ENCODE data around the gene WTAP.
"Not testable (repeated sequence)": the region's sequence is repeated elsewhere in the genome, so short reads cannot be mapped to it uniquely, and the experiment has no call there.

The WTAP gene

GRCh38 chr6:159693894-159694545 is 33.3 kb upstream of the WTAP start:
- DNase-seq = no peak

GRCh38 chr6:159695984-159696383 is 31.3 kb upstream of the WTAP start:
- DNase-seq = no peak

GRCh38 chr6:159700970-159701369 is 26.3 kb upstream of the WTAP start:
- no peak for DNase-seq

DNA sequence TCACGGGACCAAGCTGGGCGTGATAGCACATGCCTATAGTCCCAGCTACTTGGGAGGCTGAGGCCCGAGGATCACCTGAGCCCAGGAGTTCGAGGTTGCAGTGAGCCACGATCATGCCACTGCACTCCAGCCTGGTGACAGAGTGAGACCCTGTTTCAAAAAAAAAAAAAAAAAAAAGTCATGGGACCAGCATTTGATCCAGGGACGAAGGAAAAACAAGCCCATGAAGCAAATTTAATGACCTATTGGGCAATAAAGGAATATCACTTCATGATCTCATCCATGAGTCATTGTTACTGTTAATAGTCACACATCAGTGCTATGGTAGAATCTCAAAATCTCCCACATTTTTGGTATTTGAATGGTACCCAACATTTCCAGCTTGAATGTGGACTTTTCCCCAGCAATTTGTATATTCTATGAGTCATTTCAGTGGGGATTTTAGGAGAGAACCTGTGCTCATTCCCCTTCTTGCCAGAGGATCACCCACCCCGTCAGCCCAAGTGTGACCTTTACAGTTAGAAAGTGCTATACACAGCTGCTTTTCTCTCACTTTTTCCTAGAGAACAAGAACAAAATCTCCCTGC is 25.8 kb upstream of the WTAP start:
- no peak for DNase-seq

DNA sequence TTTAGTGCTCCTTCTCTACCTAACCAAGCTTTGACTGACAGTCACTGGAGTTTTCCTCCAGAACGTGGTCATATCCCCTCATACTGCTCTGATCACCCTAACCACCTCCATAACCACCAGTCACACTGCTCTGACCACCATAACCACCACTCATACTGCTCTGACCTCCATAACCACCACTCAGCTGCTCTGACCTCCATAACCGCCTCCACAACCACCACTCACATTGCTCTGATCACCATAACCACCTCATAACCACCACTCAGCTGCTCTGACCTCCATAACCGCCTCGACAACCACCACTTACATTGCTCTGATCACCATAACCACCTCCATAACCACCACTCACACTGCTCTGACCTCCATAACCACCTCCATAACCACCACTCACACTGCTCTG is 16.7 kb upstream of the WTAP start:
- DNase-seq = not testable (repeated sequence)

- DNase-seq = not testable (repeated sequence)
Observed at GRCh38 chr6:159712389-159712788, 14.9 kb upstream of the WTAP start.

DNA sequence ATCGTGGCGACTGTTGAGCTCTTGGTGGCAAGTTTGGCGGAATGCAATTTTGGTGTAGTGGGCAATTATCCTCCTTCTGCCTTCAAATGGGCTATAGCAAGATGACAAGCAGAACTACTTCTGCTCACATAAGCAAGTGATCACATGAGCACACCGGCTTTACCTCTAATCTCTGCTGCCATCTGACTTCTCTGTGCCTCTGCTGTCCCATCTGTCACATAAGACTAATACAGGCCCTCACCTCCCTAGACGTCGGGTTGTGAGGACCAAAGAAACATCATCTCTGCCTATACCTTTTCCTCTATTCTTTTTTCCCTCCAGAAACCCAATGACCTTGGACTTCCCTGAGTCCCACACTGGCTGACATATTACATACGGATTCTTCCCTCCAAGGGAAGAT is 13.3 kb upstream of the WTAP start:
- no peak for DNase-seq

DNA sequence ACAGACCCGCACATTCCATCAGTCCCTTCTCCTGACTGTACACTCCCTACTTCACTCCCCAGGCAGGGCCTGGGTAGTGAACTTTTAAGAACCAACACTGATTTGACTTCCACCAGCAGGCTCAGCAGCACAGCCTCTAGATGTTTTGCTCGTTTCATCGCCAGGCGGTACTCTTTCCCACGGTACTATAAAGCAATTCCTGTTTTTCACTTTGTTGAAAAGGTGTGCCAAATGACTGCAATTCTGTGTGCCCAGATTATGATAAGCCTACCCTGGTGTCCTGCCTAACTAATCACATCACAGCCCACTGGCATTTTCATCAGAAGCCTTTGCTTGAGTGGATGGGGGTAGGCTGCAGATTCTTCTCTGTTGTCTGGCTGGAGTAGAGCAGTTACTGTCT is 12.9 kb upstream of the WTAP start:
- no peak for DNase-seq

GRCh38 chr6:159715166-159715565 is 12.1 kb upstream of the WTAP start:
- no peak for DNase-seq

DNA sequence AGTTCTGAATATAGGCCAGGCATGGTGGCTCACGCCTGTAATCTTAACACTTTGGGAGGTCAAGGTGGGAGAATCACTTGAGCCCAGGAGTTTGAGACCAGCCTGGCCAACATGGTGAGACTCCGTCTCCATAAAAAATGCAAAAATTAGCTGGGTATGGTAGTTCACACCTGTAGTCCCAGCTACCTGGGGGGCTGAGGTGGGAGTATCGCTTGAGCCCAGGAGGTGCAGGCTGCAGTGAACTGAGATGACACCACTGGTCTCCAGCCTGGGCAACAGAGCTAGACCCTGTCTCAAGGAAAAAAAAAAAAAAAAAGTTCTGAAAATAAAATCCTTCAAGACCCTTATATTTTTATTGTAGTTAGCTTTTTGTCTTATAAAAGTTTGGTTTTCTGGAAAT is 11.7 kb upstream of the WTAP start:
- no peak for DNase-seq

DNA sequence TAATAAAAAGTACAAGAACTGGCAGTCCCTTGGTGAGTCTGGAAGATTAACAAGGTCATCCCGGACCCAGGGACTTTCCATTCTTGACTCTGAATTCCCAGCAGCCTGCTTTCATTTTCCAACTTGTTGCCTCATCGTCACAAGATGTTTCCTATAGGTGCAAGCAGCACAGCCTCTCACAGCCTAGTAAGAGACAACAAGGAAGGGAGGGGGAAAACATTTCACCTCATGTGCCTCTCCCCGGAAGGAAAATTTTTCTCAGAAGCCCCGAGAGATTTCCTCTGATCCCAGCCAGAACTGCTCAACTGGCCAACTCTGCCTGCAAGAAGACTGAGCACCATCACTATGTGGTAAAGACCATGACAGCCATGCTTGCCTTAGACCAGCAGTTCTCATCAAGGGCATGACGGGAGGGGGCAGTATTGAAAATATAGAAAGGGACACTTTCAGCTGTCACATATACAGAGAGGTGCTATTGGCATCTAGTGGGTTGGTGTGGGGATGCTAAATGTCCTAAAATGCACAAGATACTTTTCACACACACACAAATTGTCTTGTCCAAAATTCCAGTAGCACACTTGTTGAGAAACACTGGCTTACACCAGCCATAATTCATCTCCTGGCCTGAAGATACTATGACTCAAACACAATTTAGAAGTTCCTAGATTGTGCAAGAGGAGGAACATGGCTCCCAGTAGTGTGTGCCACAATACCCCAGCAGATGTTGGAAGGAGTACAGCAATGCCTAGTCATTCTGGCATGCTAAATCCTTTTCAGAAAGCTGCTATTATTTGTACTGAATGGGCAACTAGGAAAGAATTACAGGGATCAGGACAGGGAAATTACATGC is 10.8 kb upstream of the WTAP start:
- DNase-seq = no peak

- no peak for DNase-seq
Observed at GRCh38 chr6:159718634-159719033, 8.7 kb upstream of the WTAP start.

- no peak for DNase-seq
Observed at GRCh38 chr6:159719287-159719686, 8.0 kb upstream of the WTAP start.

GRCh38 chr6:159720708-159721107 is 6.6 kb upstream of the WTAP start:
- DNase-seq = no peak

DNA sequence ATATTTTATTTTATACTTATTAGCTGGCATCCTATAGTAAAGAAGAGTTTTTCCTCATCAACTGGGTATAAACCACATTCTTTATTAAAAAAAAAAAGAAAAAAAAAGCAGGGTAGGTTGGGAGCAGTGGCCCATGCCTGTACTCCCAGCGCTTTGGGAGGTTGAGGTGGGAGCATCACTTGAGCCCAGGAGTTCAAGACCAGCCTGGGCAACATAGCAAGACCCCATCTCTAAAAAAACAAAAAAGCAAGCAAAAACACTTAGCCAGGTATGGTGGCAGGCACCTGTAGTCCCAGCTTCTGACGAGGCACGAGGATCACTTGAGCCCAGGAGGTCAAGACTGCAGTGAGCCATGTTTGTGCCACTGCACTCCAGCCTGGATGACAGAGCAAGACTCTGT is 5.3 kb upstream of the WTAP start:
- DNase-seq = not testable (repeated sequence)

- no peak for DNase-seq
Observed at GRCh38 chr6:159722655-159723054, 4.7 kb upstream of the WTAP start.

- no peak for DNase-seq
Observed at GRCh38 chr6:159723259-159723658, 4.0 kb upstream of the WTAP start.

DNA sequence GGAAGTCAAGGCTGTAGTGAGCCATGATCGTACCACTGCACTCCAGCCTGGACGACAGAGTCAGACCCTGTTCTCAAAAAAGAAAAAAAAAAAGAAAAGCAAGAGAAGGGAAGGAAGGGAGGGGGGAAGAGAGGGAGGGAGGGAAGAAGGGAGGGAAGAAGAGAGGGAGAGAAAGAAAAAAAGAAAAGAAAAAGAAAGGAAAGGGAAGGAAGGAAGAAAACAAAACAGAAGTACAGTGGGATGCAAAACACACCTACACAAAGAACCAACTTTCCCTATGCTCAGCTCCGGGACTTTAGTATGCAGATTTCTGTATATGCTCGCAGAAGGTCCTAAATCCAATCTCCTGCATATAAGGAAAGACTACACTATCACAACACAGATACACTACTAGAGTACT is 2.5 kb upstream of the WTAP start:
- no peak for DNase-seq

- DNase-seq = not testable (repeated sequence)
Observed at GRCh38 chr6:159725208-159725607, 2.1 kb upstream of the WTAP start.

GRCh38 chr6:159726255-159726917 is 920 bp upstream of the WTAP start:
- DNase-seq = no peak

DNA sequence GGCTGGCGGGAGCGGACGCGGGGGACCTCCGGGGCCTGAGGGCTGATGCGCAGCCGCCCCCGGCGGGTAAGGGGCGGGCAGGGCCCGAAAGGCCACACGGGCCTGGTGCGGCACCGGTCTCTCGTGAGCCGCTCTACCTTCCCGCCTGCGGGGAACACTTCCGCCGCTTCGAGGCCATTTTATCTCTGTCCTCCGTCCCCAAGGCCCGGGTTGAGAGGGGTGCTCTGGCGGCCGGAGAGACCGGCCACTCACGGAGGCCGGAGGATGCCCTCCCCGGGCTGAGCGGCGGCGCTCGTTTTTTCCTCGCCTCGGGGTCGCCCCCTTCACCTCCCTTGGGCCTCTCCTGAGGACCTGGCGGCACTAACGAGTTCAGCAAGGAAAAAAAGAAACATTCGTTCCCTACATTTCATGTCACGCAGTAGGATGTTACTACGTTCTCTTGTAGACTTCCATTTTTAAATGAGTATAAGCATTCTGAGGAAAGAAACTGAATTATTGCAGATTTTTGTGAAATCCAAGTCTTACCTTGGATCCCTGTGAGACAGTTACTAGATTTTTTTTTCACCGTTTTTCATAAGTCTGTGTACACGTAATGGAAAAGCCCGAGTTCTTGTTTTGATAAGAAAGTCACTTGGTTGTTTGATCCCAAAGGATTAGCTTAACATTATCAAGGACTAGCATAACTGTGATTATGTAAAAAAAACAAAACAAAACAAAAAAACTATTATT is 575 bp downstream of the WTAP start:
- peak; percentile 40 for DNase-seq

- DNase-seq = no peak
Observed at GRCh38 chr6:159728531-159728964, 1.2 kb downstream of the WTAP start.

All from NCI-H1436 (cell line).